Heart right ventricle (tissue), 16 donors: ENCODE data around the gene RIT2. TPM values are rescaled to one million over a fixed set of nuclear protein-coding genes. Genes with fewer than 3 reads are reported as not detected.

ENCODE experiments used
- ATAC-seq, 8 donors: fragments of 200-7000 bp; cut with Tn5 transposase; one replicate each; pipeline ENCODE4 v1.9.1; 2020; ENCODE audit warnings: mild to moderate bottlenecking in 8 of 8, moderate library complexity in 8 of 8, moderate number of reproducible peaks in 1 of 8
- DNase-seq, 2 donors: peaks; one replicate each; pipeline ENCODE4 v3.0.0-alpha.2; 2020
- H3K27ac ChIP-seq, 10 donors: fragments of 200-600 bp; sonication (generic) in 2 of 10; one replicate each; pipeline versions ENCODE4 v1.5.0 to v1.8.0; 2020 to 2022; ENCODE audit warnings: mild to moderate bottlenecking in 3 of 10
- H3K27me3 ChIP-seq, 7 donors: fragments of 200-600 bp; one replicate each; pipeline ENCODE4 v1.8.0; 2021 to 2022; ENCODE audit warnings: mild to moderate bottlenecking in 2 of 7
- H3K36me3 ChIP-seq, 9 donors: fragments of 200-600 bp; sonication (generic) in 1 of 9; one replicate each; pipeline versions ENCODE4 v1.5.0 to v1.8.0; 2020 to 2022; ENCODE audit warnings: mild to moderate bottlenecking in 2 of 9
- H3K4me1 ChIP-seq, 9 donors: fragments of 200-600 bp; sonication (generic) in 1 of 9; one replicate each; pipeline versions ENCODE4 v1.5.0 to v1.8.0; 2020 to 2022; ENCODE audit warnings: mild to moderate bottlenecking in 4 of 9
- H3K4me3 ChIP-seq, 10 donors: fragments of 200-600 bp; sonication (generic) in 2 of 10; one replicate each; pipeline versions ENCODE4 v1.5.0 to v1.8.0; 2020 to 2022; ENCODE audit warnings: mild to moderate bottlenecking in 7 of 10, moderate library complexity in 2 of 10
- H3K9me3 ChIP-seq, 11 donors: fragments of 200-600 bp in 10 of 11; sonication (generic) in 2 of 11; one replicate each; pipeline versions ENCODE4 v1.5.0 to v1.8.0; 2013 to 2022; ENCODE audit warnings: mild to moderate bottlenecking in 2 of 11, control low read depth in 1 of 11, moderate library complexity in 1 of 11
- CTCF ChIP-seq, 9 donors: fragments of 200-600 bp; sonication (generic) in 2 of 9; IDR thresholded peaks; one replicate each; pipeline versions ENCODE4 v1.5.0 to v1.8.0; 2021 to 2022; ENCODE audit warnings: antibody characterized with exemption in 9 of 9, mild to moderate bottlenecking in 5 of 9, moderate library complexity in 1 of 9
- WGBS, 2 donors: extraction: QIAGEN DNeasy Blood & Tissue Kit; methylation state at CpG; one replicate each; pipeline ENCODE4 v1.1.7; 2013; ENCODE audit warnings: inconsistent platforms in 1 of 2; 5-methylcytosine and 5-hydroxymethylcytosine counted together
- intact Hi-C, 10 donors: fragments of 100-400 bp; cut with DNase I; formaldehyde crosslinking; loops; one replicate each; pipeline versions ENCODE4 v1.11.1 to v1.14.2; 2022
- polyA plus RNA-seq, 2 donors: library from polyadenylated mRNA; stranded (reverse); fragments of 200-250 nt; gene quantifications; one replicate each; pipeline ENCODE4 v1.2.3, GENCODE V29; 2013
- total RNA-seq, 10 donors: library from RNA; stranded (reverse); fragmentation: NEBNext Ultra II Directional in 3 of 10; extraction: Animal tissue kit (Norgen Biotek cat#: 25700) in 3 of 10; gene quantifications; one replicate each; pipeline versions ENCODE4 v1.2.1 to v1.2.4, GENCODE V29; 2021 to 2023
- donor health status: Arrhythmogenic right ventricular cardiomyopathy.
- donor health status: ischemic (EF 13 %, LVEDD 7.1; RV severe dilation, severe dysfunction).
- donor health status: healthy with polysubstance abuse.
- donor health status: DM: no; HTN: yes; CAD: no.
- donor health status: DM: no; HTN: no; CAD: no.
- donor health status: ischemic (EF 25% LVEDD 6.9; RV normal size, moderate dysfunction).
- donor health status: ischemic (EF 25% LVEDD 5.7; RV mildly dilated, moderate dysfunction).
- donor health status: healthy.
- donor health status: DM: yes; HTN: yes; CAD: no.
- donor health status: Ischemic cardiomyopathy.
- donor health status: ischemic (EF 35%, LVEDD 5.7; RV mildly dilated, moderate dysfunction).
- donor health status: nonischemic (EF 11% LVEDD 7.7; RV severe dilation, severe dysfunction).
- donor health status: DM: yes; HTN: yes; CAD: no.
- donor health status: PGD.
- donor health status: ischemic (EF 29% LVEDD 5.4; RV normal size, mild dysfunction).
- donor health status: nonischemic (EF 23%, LVEDD 6.1; RV moderate dilation, normal function).

Gene RIT2
- total and polyA plus RNA-seq, 12 donors, result not detected

- ATAC-seq, result no peak
- H3K4me3 ChIP-seq, result no peak overlapping the region
- H3K36me3 ChIP-seq, result no peaks in the 10 kb centered on the region
- no peaks in the 10 kb centered on the region for H3K4me1 ChIP-seq
- intact Hi-C loops, result no loop called here
- no peak for DNase-seq
- peaks cover 0 to 9% (median 0%) of the 10 kb centered on the region in 11 donors for H3K9me3 ChIP-seq
- H3K27me3 ChIP-seq, result no peaks in the 10 kb centered on the region
- no peak for TF ChIP-seq CTCF (IDR thresholded peaks at IDR 0.05)
- H3K27ac ChIP-seq, result no peak overlapping the region
These were observed 343.5 kb downstream of the RIT2 start for GRCh38 chr18:42771936-42772335.

DNA sequence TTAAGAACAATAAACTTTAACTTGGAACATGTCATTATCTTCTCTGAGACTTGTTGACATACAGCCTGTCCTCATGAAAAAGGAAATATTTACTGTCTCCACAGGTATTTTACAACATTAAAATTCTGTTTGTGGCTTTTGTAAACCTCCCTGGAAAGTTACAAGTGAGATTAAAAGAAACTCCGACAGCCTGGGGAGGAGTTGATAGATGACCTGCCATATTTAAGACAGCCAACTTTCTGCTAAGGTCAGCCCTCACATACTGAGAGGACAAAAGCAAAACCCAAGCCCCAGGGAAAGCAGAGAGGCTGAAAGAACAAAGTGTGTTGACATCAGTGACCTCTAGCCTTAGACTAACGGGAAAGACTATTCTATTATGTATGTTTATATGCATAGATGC lies 350.2 kb downstream of the RIT2 start:
- WGBS, 2 donors, result 43 to 46% methylated on average over 2 of the region's 2 CpGs
- intact Hi-C loops, result no loop called here
- Histone ChIP-seq H3K36me3 (no peaks in the 10 kb centered on the region), H3K27me3 (no peaks in the 10 kb centered on the region), H3K4me1 (no peaks in the 10 kb centered on the region), H3K9me3 (peaks cover 0 to 5% (median 0%) of the 10 kb centered on the region in 11 donors), H3K27ac (no peak overlapping the region), H3K4me3 (no peak overlapping the region)
- no peak for TF ChIP-seq CTCF (IDR thresholded peaks at IDR 0.05)
- no peak for ATAC-seq
- no peak for DNase-seq

- Histone ChIP-seq H3K27me3 (no peaks in the 10 kb centered on the region), H3K4me3 (no peak overlapping the region), H3K27ac (no peak overlapping the region), H3K36me3 (no peaks in the 10 kb centered on the region), H3K4me1 (no peaks in the 10 kb centered on the region), H3K9me3 (no peaks in the 10 kb centered on the region)
- 37 to 43% methylated on average over 1 of the region's 1 CpG for WGBS, 2 donors
- DNase-seq, result no peak
- intact Hi-C loops, result no loop called here
- ATAC-seq, result no peak
- TF ChIP-seq CTCF (IDR thresholded peaks at IDR 0.05), result no peak
These were observed 355.2 kb downstream of the RIT2 start for GRCh38 chr18:42760290-42760689.

GRCh38 chr18:42758852-42759251 lies 356.6 kb downstream of the RIT2 start:
- 79 to 86% methylated on average over 2 of the region's 2 CpGs for WGBS, 2 donors
- no peak for ATAC-seq
- intact Hi-C loops, result no loop called here

More at GRCh38 chr18:42758852-42759251, 356.6 kb downstream of the RIT2 start:
- DNase-seq, result no peak
- H3K4me3 ChIP-seq, result no peak overlapping the region
- H3K9me3 ChIP-seq, result no peaks in the 10 kb centered on the region
- TF ChIP-seq CTCF (IDR thresholded peaks at IDR 0.05), result no peak
- H3K27me3 ChIP-seq, result no peaks in the 10 kb centered on the region
- no peak overlapping the region for H3K27ac ChIP-seq
- H3K36me3 ChIP-seq, result no peaks in the 10 kb centered on the region
- H3K4me1 ChIP-seq, result no peaks in the 10 kb centered on the region
